ENCODE measurements around the gene RTN4RL2. TPM values are rescaled to one million over a fixed set of nuclear protein-coding genes. Genes with fewer than 3 reads are reported as not detected.

The RTN4RL2 gene
- total and polyA plus RNA-seq, 10 of the 15 experiments (the other 5 are each of a cell fraction or from before 2014, with no cell fraction given), result 0.14 to 1.1 (median 0.52) TPM; not detected in 4

DNA sequence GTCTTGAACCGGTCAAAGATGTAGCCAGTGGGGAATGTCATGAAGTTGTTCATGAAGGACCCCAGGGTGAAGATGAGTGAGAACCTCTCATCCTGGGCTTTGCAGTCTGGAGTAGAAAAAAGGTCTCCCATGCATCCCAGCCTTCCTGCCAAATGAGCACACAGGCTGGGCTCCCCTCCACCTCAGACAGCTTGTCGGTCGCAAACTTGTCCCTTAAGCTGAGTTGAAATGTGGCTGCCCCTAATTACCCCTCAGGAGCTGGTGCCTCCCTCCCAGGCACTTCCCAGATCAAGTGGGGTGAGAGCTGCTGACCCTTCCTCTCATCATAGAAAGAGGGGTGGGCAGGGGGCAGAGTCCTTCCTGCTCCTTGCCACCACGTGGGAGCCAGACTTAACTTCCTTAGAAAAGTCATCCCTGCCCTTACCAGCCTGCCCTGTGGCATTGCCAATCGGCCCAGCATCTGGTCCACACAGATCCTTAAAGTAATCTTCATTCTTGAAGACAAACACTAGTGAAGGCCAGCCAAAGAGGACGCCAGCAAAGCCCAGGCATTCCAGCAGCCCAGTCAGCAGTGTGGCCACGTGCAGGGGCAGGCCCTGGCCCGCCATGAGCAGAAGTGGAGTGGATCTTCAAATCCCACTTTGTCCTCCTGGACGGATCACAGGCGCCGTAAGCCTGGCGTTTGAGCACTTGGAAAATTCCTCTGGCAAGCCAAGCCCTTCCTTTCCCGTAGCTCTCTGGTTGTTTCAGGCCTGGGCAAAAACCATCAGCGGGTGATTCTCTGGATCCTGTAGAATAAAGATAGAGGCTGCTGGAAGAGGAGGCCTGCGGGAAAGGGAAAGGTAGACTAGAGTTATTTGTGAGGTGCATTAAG is 34.5 kb upstream of the RTN4RL2 start (continued):
- TF ChIP-seq, protein P1, sequence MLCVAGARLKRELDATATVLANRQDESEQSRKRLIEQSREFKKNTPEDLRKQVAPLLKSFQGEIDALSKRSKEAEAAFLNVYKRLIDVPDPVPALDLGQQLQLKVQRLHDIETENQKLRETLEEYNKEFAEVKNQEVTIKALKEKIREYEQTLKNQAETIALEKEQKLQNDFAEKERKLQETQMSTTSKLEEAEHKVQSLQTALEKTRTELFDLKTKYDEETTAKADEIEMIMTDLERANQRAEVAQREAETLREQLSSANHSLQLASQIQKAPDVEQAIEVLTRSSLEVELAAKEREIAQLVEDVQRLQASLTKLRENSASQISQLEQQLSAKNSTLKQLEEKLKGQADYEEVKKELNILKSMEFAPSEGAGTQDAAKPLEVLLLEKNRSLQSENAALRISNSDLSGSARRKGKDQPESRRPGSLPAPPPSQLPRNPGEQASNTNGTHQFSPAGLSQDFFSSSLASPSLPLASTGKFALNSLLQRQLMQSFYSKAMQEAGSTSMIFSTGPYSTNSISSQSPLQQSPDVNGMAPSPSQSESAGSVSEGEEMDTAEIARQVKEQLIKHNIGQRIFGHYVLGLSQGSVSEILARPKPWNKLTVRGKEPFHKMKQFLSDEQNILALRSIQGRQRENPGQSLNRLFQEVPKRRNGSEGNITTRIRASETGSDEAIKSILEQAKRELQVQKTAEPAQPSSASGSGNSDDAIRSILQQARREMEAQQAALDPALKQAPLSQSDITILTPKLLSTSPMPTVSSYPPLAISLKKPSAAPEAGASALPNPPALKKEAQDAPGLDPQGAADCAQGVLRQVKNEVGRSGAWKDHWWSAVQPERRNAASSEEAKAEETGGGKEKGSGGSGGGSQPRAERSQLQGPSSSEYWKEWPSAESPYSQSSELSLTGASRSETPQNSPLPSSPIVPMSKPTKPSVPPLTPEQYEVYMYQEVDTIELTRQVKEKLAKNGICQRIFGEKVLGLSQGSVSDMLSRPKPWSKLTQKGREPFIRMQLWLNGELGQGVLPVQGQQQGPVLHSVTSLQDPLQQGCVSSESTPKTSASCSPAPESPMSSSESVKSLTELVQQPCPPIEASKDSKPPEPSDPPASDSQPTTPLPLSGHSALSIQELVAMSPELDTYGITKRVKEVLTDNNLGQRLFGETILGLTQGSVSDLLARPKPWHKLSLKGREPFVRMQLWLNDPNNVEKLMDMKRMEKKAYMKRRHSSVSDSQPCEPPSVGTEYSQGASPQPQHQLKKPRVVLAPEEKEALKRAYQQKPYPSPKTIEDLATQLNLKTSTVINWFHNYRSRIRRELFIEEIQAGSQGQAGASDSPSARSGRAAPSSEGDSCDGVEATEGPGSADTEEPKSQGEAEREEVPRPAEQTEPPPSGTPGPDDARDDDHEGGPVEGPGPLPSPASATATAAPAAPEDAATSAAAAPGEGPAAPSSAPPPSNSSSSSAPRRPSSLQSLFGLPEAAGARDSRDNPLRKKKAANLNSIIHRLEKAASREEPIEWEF (IDR thresholded peaks at IDR 0.05; ENCODE audit: insufficient replicate concordance, low read depth, low read length), result no peak
- no peak for TF ChIP-seq NR2C1 (IDR thresholded peaks at IDR 0.05)
- no peak for TF ChIP-seq SRF (IDR thresholded peaks at IDR 0.05; ENCODE audit: low read depth in 2 of 2, low read length in 2 of 2)
- TF ChIP-seq ESRRA (IDR thresholded peaks at IDR 0.05; ENCODE audit: low read length), result no peak
- TF ChIP-seq, protein P2, sequence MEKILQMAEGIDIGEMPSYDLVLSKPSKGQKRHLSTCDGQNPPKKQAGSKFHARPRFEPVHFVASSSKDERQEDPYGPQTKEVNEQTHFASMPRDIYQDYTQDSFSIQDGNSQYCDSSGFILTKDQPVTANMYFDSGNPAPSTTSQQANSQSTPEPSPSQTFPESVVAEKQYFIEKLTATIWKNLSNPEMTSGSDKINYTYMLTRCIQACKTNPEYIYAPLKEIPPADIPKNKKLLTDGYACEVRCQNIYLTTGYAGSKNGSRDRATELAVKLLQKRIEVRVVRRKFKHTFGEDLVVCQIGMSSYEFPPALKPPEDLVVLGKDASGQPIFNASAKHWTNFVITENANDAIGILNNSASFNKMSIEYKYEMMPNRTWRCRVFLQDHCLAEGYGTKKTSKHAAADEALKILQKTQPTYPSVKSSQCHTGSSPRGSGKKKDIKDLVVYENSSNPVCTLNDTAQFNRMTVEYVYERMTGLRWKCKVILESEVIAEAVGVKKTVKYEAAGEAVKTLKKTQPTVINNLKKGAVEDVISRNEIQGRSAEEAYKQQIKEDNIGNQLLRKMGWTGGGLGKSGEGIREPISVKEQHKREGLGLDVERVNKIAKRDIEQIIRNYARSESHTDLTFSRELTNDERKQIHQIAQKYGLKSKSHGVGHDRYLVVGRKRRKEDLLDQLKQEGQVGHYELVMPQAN (conservative IDR thresholded peaks at IDR 0.05), result 0 out of 2 replicates have a peak, but pooled peaks have one; percentile 24
- peak; percentile 21 for TF ChIP-seq MEF2B (IDR thresholded peaks at IDR 0.05; ENCODE audit: partially characterized antibody, poor library complexity, severe bottlenecking)
- peak; percentile 47 to 65; a peak in 1 of 4 replicates for TF ChIP-seq BHLHE40 (IDR thresholded peaks at IDR 0.05; ENCODE audit: borderline replicate concordance in 1 of 2, low read depth in 2 of 2, low read length in 1 of 2)
- no peak for TF ChIP-seq NR2C2 (IDR thresholded peaks at IDR 0.05; ENCODE audit: borderline replicate concordance, control insufficient read depth, insufficient read length, low read depth)
- TF ChIP-seq NFXL1 (IDR thresholded peaks at IDR 0.05; ENCODE audit: borderline replicate concordance), result no peak

Data from GM12878 (cell line).